Right lobe of liver (tissue), 4 donors: Measurements from ENCODE around the gene TAF3.

Experiments used
- CTCF ChIP-seq, 4 donors: fragments of 200-600 bp in 3 of 4; fragments of 450-650 bp in 1 of 4; IDR thresholded peaks; one replicate each; pipeline versions ENCODE4 v1.5.1 to v1.8.0; 2016 to 2022; ENCODE audit warnings: antibody characterized with exemption in 4 of 4, mild to moderate bottlenecking in 2 of 4
- POLR2A ChIP-seq: fragments of 450-650 bp; IDR thresholded peaks from one replicate; pipeline ENCODE4 v1.6.1; 2017; ENCODE audit warnings: antibody characterized with exemption, mild to moderate bottlenecking
- donor health status: DM: no; HTN: no; CAD: no.
- donor health status: DM: no; HTN: no; CAD: no.
- donor health status: DM: no; HTN: yes; CAD: no.

GRCh38 chr10:7808686-7809267 is 9.5 kb upstream of the TAF3 start:
- no peak for TF ChIP-seq POLR2A
- no peak for TF ChIP-seq CTCF (IDR thresholded peaks at IDR 0.05)
